Bronchial epithelial cell (primary cell): ENCODE measurements around the gene TMEM178A. TPM values are rescaled to one million over a fixed set of nuclear protein-coding genes. Genes with fewer than 3 reads are reported as not detected.

Source experiments
- DNase-seq: peaks from one replicate; pipeline ENCODE4 v3.0.0-alpha.2; 2010; ENCODE audit warnings: low read depth
- FAIRE-seq: peaks from 2 replicates; lab custom pipeline; 2011; peaks lifted over from hg19 to GRCh38; lab: Jason Lieb, UNC
- H3K27me3 ChIP-seq: 2 replicates; pipeline ENCODE4 v1.5.1; 2011; ENCODE audit warnings: low read length; ENCODE audit not compliant: control insufficient read depth, insufficient read depth
- H3K36me3 ChIP-seq: 2 replicates; pipeline ENCODE4 v1.5.1; 2011; ENCODE audit warnings: low read length; ENCODE audit not compliant: control insufficient read depth, insufficient read depth
- H3K4me3 ChIP-seq: 2 replicates; pipeline ENCODE4 v1.5.1; 2011; ENCODE audit warnings: mild to moderate bottlenecking, low read depth, low read length, control low read depth
- CTCF ChIP-seq: IDR thresholded peaks from 2 replicates; pipeline ENCODE4 v1.5.1; 2011; ENCODE audit warnings: mild to moderate bottlenecking, moderate library complexity, low read length, control low read depth, inconsistent platforms; ENCODE audit not compliant: insufficient read depth, severe bottlenecking
- total RNA-seq: library from RNA; depleted of rRNA; stranded (reverse); fragments of >200 nt; gene quantifications from 2 replicates; pipeline ENCODE4 v1.2.1, GENCODE V29; 2014

TMEM178A gene
- total RNA-seq, 1 donor from 2014 or later, result 0.26 TPM

GRCh38 chr2:39641635-39642034 lies 24.1 kb upstream of the TMEM178A start:
- Histone ChIP-seq H3K27me3 (no peaks in the 10 kb centered on the region), H3K4me3 (no peak overlapping the region), H3K36me3 (no peaks in the 10 kb centered on the region)
- FAIRE-seq, result no peak
- DNase-seq, result no peak
- TF ChIP-seq CTCF, result no peak

GRCh38 chr2:39642051-39642718 lies 23.5 kb upstream of the TMEM178A start:
- DNase-seq, result peak; percentile 78
- no peak for FAIRE-seq

GRCh38 chr2:39645826-39646225 lies 19.9 kb upstream of the TMEM178A start:
- no peaks in the 10 kb centered on the region for H3K27me3 ChIP-seq
- no peak overlapping the region for H3K4me3 ChIP-seq
- no peaks in the 10 kb centered on the region for H3K36me3 ChIP-seq
- FAIRE-seq (no peak), DNase-seq (no peak)
- no peak for TF ChIP-seq CTCF

More at GRCh38 chr2:39642051-39642718, 23.5 kb upstream of the TMEM178A start:
- no peak for TF ChIP-seq CTCF
- no peak overlapping the region for H3K4me3 ChIP-seq
- no peaks in the 10 kb centered on the region for H3K36me3 ChIP-seq
- H3K27me3 ChIP-seq, result no peaks in the 10 kb centered on the region

GRCh38 chr2:39646267-39646666 lies 19.4 kb upstream of the TMEM178A start:
- Histone ChIP-seq H3K4me3 (no peak overlapping the region), H3K27me3 (no peaks in the 10 kb centered on the region), H3K36me3 (no peaks in the 10 kb centered on the region)
- TF ChIP-seq CTCF, result no peak
- no peak for DNase-seq
- FAIRE-seq, result no peak

- Histone ChIP-seq H3K27me3 (no peaks in the 10 kb centered on the region), H3K4me3 (no peak overlapping the region), H3K36me3 (no peaks in the 10 kb centered on the region)
- no peak for TF ChIP-seq CTCF
- DNase-seq (no peak), FAIRE-seq (peak; percentile 28)
Measured at GRCh38 chr2:39647104-39647765, 18.5 kb upstream of the TMEM178A start.
